Left renal pelvis (tissue), 4 donors: ENCODE results near the gene CLTC. TPM values are rescaled to one million over a fixed set of nuclear protein-coding genes. Genes with fewer than 3 reads are reported as not detected.
"Not testable (repeated sequence)": the region's sequence is repeated elsewhere in the genome, so short reads cannot be mapped to it uniquely, and the experiment has no call there.

Experiments used
- DNase-seq, 4 donors: peaks; one replicate each; pipeline ENCODE4 v3.0.0-alpha.2; 2013; ENCODE audit warnings: low read depth in 4 of 4, low spot score in 3 of 4
- polyA plus RNA-seq, 4 donors: library from polyadenylated mRNA; unstranded; fragments of 120-200 nt; gene quantifications; one replicate each; pipeline ENCODE4 v1.2.1, GENCODE V29; 2013; ENCODE audit not compliant: insufficient read length in 4 of 4

The CLTC gene
- polyA plus RNA-seq, 4 donors: 217 to 362 (median 294) TPM

- DNase-seq: no peak
Observed at GRCh38 chr17:59633658-59634359, 14.1 kb downstream of the CLTC start.

GRCh38 chr17:59634632-59635541 lies 15.2 kb downstream of the CLTC start:
- DNase-seq: no peak

- no peak for DNase-seq
Observed at GRCh38 chr17:59637611-59638310, 18.1 kb downstream of the CLTC start.

GRCh38 chr17:59638553-59638952 lies 18.9 kb downstream of the CLTC start:
- DNase-seq: no peak

GRCh38 chr17:59641799-59642484 lies 22.2 kb downstream of the CLTC start:
- no peak for DNase-seq

- DNase-seq: no peak
Observed at GRCh38 chr17:59642565-59642964, 22.9 kb downstream of the CLTC start.

GRCh38 chr17:59643159-59644140 lies 23.8 kb downstream of the CLTC start:
- DNase-seq: peak in 1 of 4 donors; percentile 18

- no peak for DNase-seq
Observed at GRCh38 chr17:59647288-59647687, 27.6 kb downstream of the CLTC start.

- DNase-seq: no peak
Observed at GRCh38 chr17:59649886-59650285, 30.2 kb downstream of the CLTC start.

- no peak for DNase-seq
Observed at GRCh38 chr17:59650642-59651041, 30.9 kb downstream of the CLTC start.

GRCh38 chr17:59651346-59651745 lies 31.7 kb downstream of the CLTC start:
- DNase-seq: no peak

GRCh38 chr17:59652119-59652518 lies 32.4 kb downstream of the CLTC start:
- DNase-seq: no peak

- not testable (repeated sequence) for DNase-seq
Observed at GRCh38 chr17:59656624-59657023, 36.9 kb downstream of the CLTC start.

GRCh38 chr17:59666235-59666634 lies 46.5 kb downstream of the CLTC start:
- no peak for DNase-seq

- no peak for DNase-seq
Observed at GRCh38 chr17:59668816-59669215, 49.1 kb downstream of the CLTC start.

- peak in 3 of 4 donors; percentile 12 to 39 (median 35) for DNase-seq
Observed at GRCh38 chr17:59669411-59669810, 49.7 kb downstream of the CLTC start.

- no peak for DNase-seq
Observed at GRCh38 chr17:59669944-59670343, 50.2 kb downstream of the CLTC start.

- DNase-seq: no peak
Observed at GRCh38 chr17:59671386-59671785, 51.7 kb downstream of the CLTC start.

GRCh38 chr17:59675231-59675630 lies 55.5 kb downstream of the CLTC start:
- no peak for DNase-seq
